ENCODE data around the gene COLQ.

The COLQ gene

DNA sequence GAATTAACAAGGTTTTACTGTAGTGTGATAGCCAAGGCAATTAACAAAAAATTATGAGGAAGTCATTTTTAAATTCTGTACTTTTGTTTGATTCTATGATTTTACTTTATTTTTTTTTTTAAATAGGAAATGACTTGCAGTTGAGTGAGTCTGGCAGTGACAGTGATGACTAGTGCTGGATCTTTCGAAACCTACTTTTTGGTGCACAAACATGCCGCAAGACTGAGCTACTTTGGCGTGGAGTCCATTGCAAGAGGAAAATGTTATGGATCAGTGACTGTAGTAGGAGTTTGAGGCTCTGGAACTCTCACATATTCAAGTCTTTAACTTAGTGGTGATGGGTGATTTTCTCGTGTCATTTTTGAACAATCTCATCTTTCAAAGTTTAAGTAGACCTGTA lies 82.5 kb downstream of the COLQ start:
- Histone ChIP-seq H3K36me3 (ENCODE audit: insufficient read depth, low read length) (peaks cover 89% of the 10 kb centered on the region), H3K27ac (ENCODE audit: low read depth, low read length) (no peak overlapping the region), H3K4me3 (ENCODE audit: low read length) (no peak overlapping the region), H3K9ac (ENCODE audit: low read depth, low read length) (no peak overlapping the region), H3K9me3 (ENCODE audit: insufficient read depth, low read depth, low read length) (no peaks in the 10 kb centered on the region), H3K27me3 (ENCODE audit: insufficient read depth, low read length) (no peaks in the 10 kb centered on the region), H3K4me1 (ENCODE audit: insufficient read depth, low read length) (no peaks in the 10 kb centered on the region)
- WGBS: over 99% methylated on average over 3 of the region's 4 CpGs

DNA sequence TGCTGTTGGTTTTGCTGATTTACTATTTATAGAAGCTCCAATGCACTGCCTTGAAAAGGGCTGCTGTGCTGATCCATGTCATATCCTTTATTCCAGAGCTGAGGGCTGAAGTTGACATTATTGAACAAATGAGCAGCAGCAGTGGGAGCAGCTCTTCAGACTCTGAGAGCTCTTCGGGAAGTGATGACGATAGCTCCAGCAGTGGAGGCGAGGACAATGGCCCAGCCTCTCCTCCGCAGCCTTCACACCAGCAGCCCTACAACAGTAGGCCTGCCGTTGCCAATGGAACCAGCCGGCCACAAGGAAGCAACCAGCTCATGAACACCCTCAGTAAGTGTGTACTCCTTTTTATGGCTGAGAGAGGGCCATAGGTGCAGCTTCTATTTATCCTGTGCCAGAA lies 85.3 kb downstream of the COLQ start:
- Histone ChIP-seq H3K27me3 (ENCODE audit: insufficient read depth, low read length) (no peaks in the 10 kb centered on the region), H3K27ac (ENCODE audit: low read depth, low read length) (no peak overlapping the region), H3K4me3 (ENCODE audit: low read length) (no peak overlapping the region), H3K9ac (ENCODE audit: low read depth, low read length) (no peak overlapping the region), H3K9me3 (ENCODE audit: insufficient read depth, low read depth, low read length) (no peaks in the 10 kb centered on the region), H3K4me1 (ENCODE audit: insufficient read depth, low read length) (no peaks in the 10 kb centered on the region), H3K36me3 (ENCODE audit: insufficient read depth, low read length) (peaks cover 98% of the 10 kb centered on the region)
- WGBS: 95% methylated on average over 6 of the region's 6 CpGs

DNA sequence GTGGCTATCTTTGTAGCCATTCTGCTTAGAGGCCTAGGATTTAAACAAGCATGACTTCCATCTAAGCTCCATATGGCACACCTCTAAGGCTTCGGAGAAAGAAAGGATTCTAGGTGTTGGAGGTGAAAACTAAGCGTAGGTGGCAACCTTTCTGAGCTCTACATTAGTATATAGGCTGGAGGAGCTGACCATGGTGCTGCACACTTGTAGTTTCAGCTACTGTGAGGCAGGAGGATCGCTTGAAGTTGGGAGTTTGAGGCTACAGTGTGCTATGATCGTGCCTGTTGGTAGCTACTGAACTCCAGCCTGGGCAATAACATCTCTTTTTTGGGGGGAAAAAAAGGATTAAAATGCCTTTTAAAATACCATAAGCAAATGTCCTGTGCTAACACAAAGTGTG lies 86.8 kb downstream of the COLQ start:
- H3K9me3 ChIP-seq (ENCODE audit: insufficient read depth, low read depth, low read length): no peaks in the 10 kb centered on the region
- 92% methylated on average over 4 of the region's 4 CpGs for WGBS
- H3K9ac ChIP-seq (ENCODE audit: low read depth, low read length): no peak overlapping the region
- H3K27me3 ChIP-seq (ENCODE audit: insufficient read depth, low read length): no peaks in the 10 kb centered on the region
- H3K4me3 ChIP-seq (ENCODE audit: low read length): no peak overlapping the region
- H3K4me1 ChIP-seq (ENCODE audit: insufficient read depth, low read length): no peaks in the 10 kb centered on the region
- no peak overlapping the region for H3K27ac ChIP-seq (ENCODE audit: low read depth, low read length)
- H3K36me3 ChIP-seq (ENCODE audit: insufficient read depth, low read length): peaks cover 98% of the 10 kb centered on the region

DNA sequence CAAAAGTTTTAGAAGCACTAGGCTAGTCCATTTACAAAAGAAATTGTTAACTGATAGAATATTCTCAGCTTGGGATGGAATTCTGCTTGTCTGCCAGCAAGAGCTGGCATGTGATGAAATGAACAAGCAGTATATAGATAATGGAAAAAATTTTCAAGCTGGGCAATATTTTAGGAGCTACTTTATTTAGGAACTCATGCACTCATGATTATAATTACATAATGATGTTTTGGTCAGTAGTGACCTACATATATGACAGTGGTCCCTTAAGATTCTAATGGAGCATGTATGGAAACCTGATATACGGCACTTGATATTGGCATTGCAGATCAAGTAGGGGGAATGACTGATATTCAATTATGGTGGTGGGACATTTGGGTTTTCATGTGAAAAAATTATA lies 88.0 kb downstream of the COLQ start:
- no peak overlapping the region for H3K27ac ChIP-seq (ENCODE audit: low read depth, low read length)
- H3K9me3 ChIP-seq (ENCODE audit: insufficient read depth, low read depth, low read length): no peaks in the 10 kb centered on the region
- no peaks in the 10 kb centered on the region for H3K27me3 ChIP-seq (ENCODE audit: insufficient read depth, low read length)
- H3K9ac ChIP-seq (ENCODE audit: low read depth, low read length): no peak overlapping the region
- peaks cover 86% of the 10 kb centered on the region for H3K36me3 ChIP-seq (ENCODE audit: insufficient read depth, low read length)
- 96% methylated on average over 1 of the region's 1 CpG for WGBS
- H3K4me1 ChIP-seq (ENCODE audit: insufficient read depth, low read length): 0 out of 2 replicates have a peak, but pooled peaks cover 4% of the 10 kb centered on the region
- H3K4me3 ChIP-seq (ENCODE audit: low read length): no peak overlapping the region

- Histone ChIP-seq H3K9me3 (ENCODE audit: insufficient read depth, low read depth, low read length) (no peaks in the 10 kb centered on the region), H3K9ac (ENCODE audit: low read depth, low read length) (no peak overlapping the region), H3K27ac (ENCODE audit: low read depth, low read length) (no peak overlapping the region), H3K36me3 (ENCODE audit: insufficient read depth, low read length) (peaks cover 66% of the 10 kb centered on the region), H3K4me1 (ENCODE audit: insufficient read depth, low read length) (peaks cover 6% of the 10 kb centered on the region; the same call in 1 of the 2 replicates), H3K27me3 (ENCODE audit: insufficient read depth, low read length) (no peaks in the 10 kb centered on the region), H3K4me3 (ENCODE audit: low read length) (no peak overlapping the region)
- 96% methylated on average over 2 of the region's 3 CpGs for WGBS
These were observed 90.2 kb downstream of the COLQ start for GRCh38 chr3:15431256-15431837.

GRCh38 chr3:15430624-15431023 lies 90.9 kb downstream of the COLQ start:
- WGBS: 97% methylated on average over 1 of the region's 1 CpG
- Histone ChIP-seq H3K9me3 (ENCODE audit: insufficient read depth, low read depth, low read length) (no peaks in the 10 kb centered on the region), H3K4me3 (ENCODE audit: low read length) (no peak overlapping the region), H3K9ac (ENCODE audit: low read depth, low read length) (no peak overlapping the region), H3K27ac (ENCODE audit: low read depth, low read length) (no peak overlapping the region), H3K4me1 (ENCODE audit: insufficient read depth, low read length) (peaks cover 8% of the 10 kb centered on the region; the same call in 1 of the 2 replicates), H3K27me3 (ENCODE audit: insufficient read depth, low read length) (no peaks in the 10 kb centered on the region), H3K36me3 (ENCODE audit: insufficient read depth, low read length) (peaks cover 63% of the 10 kb centered on the region)

- peaks cover 8% of the 10 kb centered on the region; the same call in 1 of the 2 replicates for H3K4me1 ChIP-seq (ENCODE audit: insufficient read depth, low read length)
- no peaks in the 10 kb centered on the region for H3K27me3 ChIP-seq (ENCODE audit: insufficient read depth, low read length)
- no peak overlapping the region for H3K9ac ChIP-seq (ENCODE audit: low read depth, low read length)
- 93% methylated on average over 6 of the region's 6 CpGs for WGBS
- no peaks in the 10 kb centered on the region for H3K9me3 ChIP-seq (ENCODE audit: insufficient read depth, low read depth, low read length)
- no peak overlapping the region for H3K27ac ChIP-seq (ENCODE audit: low read depth, low read length)
- peak overlapping the region; percentile 98 for H3K4me3 ChIP-seq (ENCODE audit: low read length)
- peaks cover 63% of the 10 kb centered on the region for H3K36me3 ChIP-seq (ENCODE audit: insufficient read depth, low read length)
These were observed 92.4 kb downstream of the COLQ start for GRCh38 chr3:15429080-15429479.

DNA sequence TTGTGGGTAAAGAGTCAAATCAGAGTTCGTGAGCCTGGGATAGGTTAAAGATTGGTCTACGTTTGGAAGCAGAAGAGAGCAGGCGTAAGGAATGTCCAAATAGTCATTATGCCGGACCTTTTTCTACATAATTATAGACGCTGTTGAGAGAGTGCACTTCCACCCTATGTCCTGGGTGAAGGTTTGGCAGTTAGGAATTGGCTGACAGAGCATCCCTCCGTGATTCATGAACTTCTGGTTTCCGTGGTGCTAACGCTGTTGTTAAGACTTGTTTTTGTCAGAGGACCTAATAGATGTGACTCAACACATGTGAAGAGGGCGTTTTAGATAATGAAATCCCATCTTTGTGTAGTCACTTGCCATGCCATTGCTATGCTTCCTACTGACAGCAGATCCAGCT lies 93.0 kb downstream of the COLQ start:
- no peaks in the 10 kb centered on the region for H3K9me3 ChIP-seq (ENCODE audit: insufficient read depth, low read depth, low read length)
- peak overlapping the region; percentile 95 for H3K9ac ChIP-seq (ENCODE audit: low read depth, low read length)
- WGBS: 52% methylated on average over 9 of the region's 9 CpGs
- peak overlapping the region; percentile 98 for H3K4me3 ChIP-seq (ENCODE audit: low read length)
- no peak overlapping the region for H3K27ac ChIP-seq (ENCODE audit: low read depth, low read length)
- H3K27me3 ChIP-seq (ENCODE audit: insufficient read depth, low read length): no peaks in the 10 kb centered on the region
- H3K36me3 ChIP-seq (ENCODE audit: insufficient read depth, low read length): peaks cover 63% of the 10 kb centered on the region
- H3K4me1 ChIP-seq (ENCODE audit: insufficient read depth, low read length): peaks cover 8% of the 10 kb centered on the region; the same call in 1 of the 2 replicates

- Histone ChIP-seq H3K36me3 (ENCODE audit: insufficient read depth, low read length) (peaks cover 63% of the 10 kb centered on the region), H3K4me1 (ENCODE audit: insufficient read depth, low read length) (peaks cover 8% of the 10 kb centered on the region; the same call in 1 of the 2 replicates), H3K9ac (ENCODE audit: low read depth, low read length) (peak overlapping the region; percentile 95), H3K27me3 (ENCODE audit: insufficient read depth, low read length) (no peaks in the 10 kb centered on the region), H3K4me3 (ENCODE audit: low read length) (peak overlapping the region; percentile 98), H3K27ac (ENCODE audit: low read depth, low read length) (no peak overlapping the region), H3K9me3 (ENCODE audit: insufficient read depth, low read depth, low read length) (no peaks in the 10 kb centered on the region)
- 1% methylated on average over 11 of the region's 11 CpGs for WGBS
These were observed 93.5 kb downstream of the COLQ start for GRCh38 chr3:15427981-15428380.

DNA sequence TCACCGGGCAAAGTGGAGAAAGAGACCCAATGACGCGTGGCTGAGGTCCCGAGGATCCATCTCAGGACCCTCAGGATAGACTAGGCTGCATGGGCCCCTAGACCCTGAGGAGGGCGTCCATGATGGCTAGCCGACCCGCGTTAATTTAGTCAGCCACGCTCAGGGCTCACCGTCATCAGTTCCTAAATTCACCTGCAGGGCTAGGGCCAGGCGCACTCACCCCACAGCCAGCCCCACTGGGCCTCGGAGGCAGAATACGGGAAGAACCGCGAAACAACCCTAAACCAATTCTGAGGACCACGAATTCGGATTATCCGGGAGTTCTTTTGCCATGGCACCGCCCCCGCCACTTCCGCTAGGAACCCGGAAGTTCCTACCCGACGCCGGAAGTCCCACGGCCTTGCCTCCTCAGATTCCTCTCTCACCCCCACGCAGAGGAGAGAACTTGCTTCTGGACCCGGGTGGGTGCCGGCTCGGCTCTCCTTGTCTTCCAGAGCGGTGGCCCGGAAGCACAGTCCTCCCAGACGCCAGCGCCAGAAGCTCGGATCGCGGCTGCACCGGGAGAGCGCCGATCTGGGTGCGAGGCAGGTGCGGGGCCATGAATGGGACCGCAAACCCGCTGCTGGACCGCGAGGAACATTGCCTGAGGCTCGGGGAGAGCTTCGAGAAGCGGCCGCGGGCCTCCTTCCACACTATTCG lies 94.2 kb downstream of the COLQ start, which contains the start of the genes EAF1 and METTL6:
Gene EAF1 (plus strand): TSS at position 417 of the 699 bp plus-strand sequence. CDS start 182 bp downstream, at position 599.
Gene METTL6 (minus strand): TSS at position 363 of the 699 bp plus-strand sequence. CDS start 1,033 bp downstream, outside the sequence.
- peaks cover 63% of the 10 kb centered on the region for H3K36me3 ChIP-seq (ENCODE audit: insufficient read depth, low read length)
- H3K27me3 ChIP-seq (ENCODE audit: insufficient read depth, low read length): no peaks in the 10 kb centered on the region

DNA sequence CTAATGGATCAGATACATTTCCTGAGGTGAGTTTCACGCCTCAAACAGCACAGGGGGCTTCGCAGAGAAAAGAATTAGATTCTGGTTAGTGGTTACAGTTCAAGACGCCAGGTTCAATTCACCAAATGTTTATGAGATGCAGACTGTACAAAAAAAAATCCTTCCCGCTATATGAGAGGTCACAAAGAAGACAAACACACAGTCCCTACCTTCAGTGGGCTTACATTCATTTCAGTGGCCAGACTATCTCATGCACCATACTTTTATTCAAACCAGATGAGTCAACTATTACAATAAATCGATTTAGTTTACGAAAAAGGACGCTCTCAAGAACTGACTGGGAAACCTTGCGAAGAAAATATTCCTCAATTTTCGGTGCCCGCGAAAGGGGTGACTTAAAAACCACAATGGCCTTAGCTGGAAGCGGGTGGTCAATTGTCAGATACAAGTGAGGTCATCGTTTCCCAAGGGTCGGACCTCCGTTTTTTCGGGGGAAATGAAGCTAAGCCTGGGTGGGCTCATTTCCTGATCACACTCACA lies 94.9 kb downstream of the COLQ start:
- Histone ChIP-seq H3K27ac (ENCODE audit: low read depth, low read length) (peak overlapping the region; percentile 91), H3K36me3 (ENCODE audit: insufficient read depth, low read length) (peaks cover 62% of the 10 kb centered on the region), H3K9me3 (ENCODE audit: insufficient read depth, low read depth, low read length) (no peaks in the 10 kb centered on the region), H3K9ac (ENCODE audit: low read depth, low read length) (peak overlapping the region; percentile 95), H3K4me1 (ENCODE audit: insufficient read depth, low read length) (peaks cover 8% of the 10 kb centered on the region; the same call in 1 of the 2 replicates), H3K4me3 (ENCODE audit: low read length) (peak overlapping the region; percentile 98), H3K27me3 (ENCODE audit: insufficient read depth, low read length) (no peaks in the 10 kb centered on the region)
- 56% methylated on average over 16 of the region's 16 CpGs for WGBS

More for the DNA sequence above, 94.2 kb downstream of the COLQ start, which contains the start of the genes EAF1 and METTL6:
- H3K4me3 ChIP-seq (ENCODE audit: low read length): peak within 1 kb of the TSS; percentile 98
- WGBS: under 1% methylated on average over 52 of the region's 52 CpGs
- H3K4me1 ChIP-seq (ENCODE audit: insufficient read depth, low read length): peaks cover 8% of the 10 kb centered on the region; the same call in 1 of the 2 replicates
- H3K27ac ChIP-seq (ENCODE audit: low read depth, low read length): peak within 1 kb of the TSS; percentile 91
- H3K9me3 ChIP-seq (ENCODE audit: insufficient read depth, low read depth, low read length): no peaks in the 10 kb centered on the region
- peak within 1 kb of the TSS; percentile 95 for H3K9ac ChIP-seq (ENCODE audit: low read depth, low read length)

All from HUES64 (cell line).